ENCODE measurements around the gene LGI4. TPM values are rescaled to one million over a fixed set of nuclear protein-coding genes. Genes with fewer than 3 reads are reported as not detected.

The LGI4 gene
- total and polyA plus RNA-seq, 11 donors: 2.2 to 15.1 (median 6.0) TPM

- Histone ChIP-seq H3K27ac (no peak overlapping the region), H3K4me1 (no peaks in the 10 kb centered on the region), H3K27me3 (peaks cover 0 to 4% (median 0%) of the 10 kb centered on the region in 9 donors), H3K9me3 (peaks cover 0 to 9% (median 0%) of the 10 kb centered on the region in 12 donors), H3K4me3 (no peak overlapping the region), H3K36me3 (no peaks in the 10 kb centered on the region)
- DNase-seq: no peak
- WGBS, 4 donors: 58 to 71% (median 61%) methylated on average over 2 of the region's 2 CpGs
- intact Hi-C loops (cut with DNase I): no loop called here
- TF ChIP-seq, protein P1, sequence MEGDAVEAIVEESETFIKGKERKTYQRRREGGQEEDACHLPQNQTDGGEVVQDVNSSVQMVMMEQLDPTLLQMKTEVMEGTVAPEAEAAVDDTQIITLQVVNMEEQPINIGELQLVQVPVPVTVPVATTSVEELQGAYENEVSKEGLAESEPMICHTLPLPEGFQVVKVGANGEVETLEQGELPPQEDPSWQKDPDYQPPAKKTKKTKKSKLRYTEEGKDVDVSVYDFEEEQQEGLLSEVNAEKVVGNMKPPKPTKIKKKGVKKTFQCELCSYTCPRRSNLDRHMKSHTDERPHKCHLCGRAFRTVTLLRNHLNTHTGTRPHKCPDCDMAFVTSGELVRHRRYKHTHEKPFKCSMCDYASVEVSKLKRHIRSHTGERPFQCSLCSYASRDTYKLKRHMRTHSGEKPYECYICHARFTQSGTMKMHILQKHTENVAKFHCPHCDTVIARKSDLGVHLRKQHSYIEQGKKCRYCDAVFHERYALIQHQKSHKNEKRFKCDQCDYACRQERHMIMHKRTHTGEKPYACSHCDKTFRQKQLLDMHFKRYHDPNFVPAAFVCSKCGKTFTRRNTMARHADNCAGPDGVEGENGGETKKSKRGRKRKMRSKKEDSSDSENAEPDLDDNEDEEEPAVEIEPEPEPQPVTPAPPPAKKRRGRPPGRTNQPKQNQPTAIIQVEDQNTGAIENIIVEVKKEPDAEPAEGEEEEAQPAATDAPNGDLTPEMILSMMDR (IDR thresholded peaks at IDR 0.05): no peak
- TF ChIP-seq POLR2A (IDR thresholded peaks at IDR 0.05): no peak
- no peak for ATAC-seq
These were observed 43.8 kb upstream of the LGI4 start for GRCh38 chr19:35178701-35179100.

DNA sequence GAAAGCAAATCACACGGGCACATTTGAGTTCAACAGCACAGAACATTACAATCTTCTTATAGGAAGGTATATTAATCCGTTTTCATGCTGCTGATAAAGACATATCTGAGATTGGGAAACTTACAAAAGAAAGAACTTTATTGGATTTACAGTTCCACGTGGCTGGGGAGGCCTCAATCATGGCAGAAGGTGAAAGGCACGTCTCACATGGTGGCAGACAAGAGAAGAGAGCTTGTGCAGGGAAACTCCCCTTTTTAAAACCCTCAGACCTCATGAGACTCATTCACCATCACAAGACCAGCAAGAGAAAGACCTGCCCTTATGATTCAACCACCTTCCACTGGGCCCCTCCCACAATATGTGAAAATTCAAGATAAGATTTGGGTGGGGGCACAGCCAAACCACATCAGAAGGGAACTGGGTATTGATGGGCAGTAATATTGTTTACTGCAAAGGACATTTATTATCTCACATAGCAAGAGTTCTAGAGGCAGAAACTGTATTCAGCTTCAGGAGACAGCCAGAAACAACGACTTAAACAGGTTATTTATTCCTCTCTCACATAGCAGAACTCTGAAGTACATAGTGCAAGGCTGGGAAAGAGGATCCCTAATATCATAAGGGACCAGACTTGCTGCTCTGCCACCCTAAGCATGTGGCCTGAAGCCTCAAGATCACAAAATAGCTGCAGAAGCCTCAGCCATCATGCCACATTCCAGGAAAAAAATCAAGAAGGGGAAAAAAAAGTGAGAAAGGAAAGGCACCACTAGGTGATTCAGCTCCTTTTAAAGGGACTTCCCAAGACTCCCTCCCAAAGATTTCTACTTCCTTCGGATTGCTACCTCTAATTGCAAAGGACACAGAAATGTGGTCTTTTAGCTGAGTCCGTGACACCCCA is 42.8 kb upstream of the LGI4 start:
- WGBS, 4 donors: 76 to 79% (median 79%) methylated on average over 7 of the region's 7 CpGs
- Histone ChIP-seq H3K4me3 (no peak overlapping the region), H3K27me3 (peaks cover 0 to 4% (median 0%) of the 10 kb centered on the region in 9 donors), H3K4me1 (no peaks in the 10 kb centered on the region), H3K9me3 (no peaks in the 10 kb centered on the region), H3K27ac (no peak overlapping the region), H3K36me3 (no peaks in the 10 kb centered on the region)
- DNase-seq (no peak), ATAC-seq (no peak)
- TF ChIP-seq, protein P1 (IDR thresholded peaks at IDR 0.05): no peak
- TF ChIP-seq POLR2A (IDR thresholded peaks at IDR 0.05): no peak
- intact Hi-C loops (cut with DNase I): no loop called here

DNA sequence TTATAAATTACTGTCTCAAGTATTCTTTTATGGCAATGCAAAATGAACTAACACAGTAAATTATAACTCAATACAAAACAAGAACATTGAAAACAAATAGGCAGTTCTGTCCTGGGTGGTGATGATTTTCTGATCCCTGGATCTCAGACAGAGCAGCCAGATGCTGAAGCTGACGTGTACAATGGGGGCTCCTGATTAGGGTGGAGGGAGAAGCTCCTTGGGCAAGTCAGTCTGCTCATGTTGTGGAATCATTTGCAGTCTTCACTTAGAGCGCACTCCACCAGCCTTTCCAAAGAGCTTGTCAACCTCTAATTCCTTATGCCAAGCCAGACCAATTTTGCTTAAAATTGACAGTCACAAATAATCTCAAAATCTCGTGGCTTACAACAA is 41.3 kb upstream of the LGI4 start:
- no peak for ATAC-seq
- 73 to 80% (median 76%) methylated on average over 3 of the region's 3 CpGs for WGBS, 4 donors
- no peaks in the 10 kb centered on the region for H3K9me3 ChIP-seq
- no peaks in the 10 kb centered on the region for H3K36me3 ChIP-seq
- TF ChIP-seq, protein P1 (IDR thresholded peaks at IDR 0.05): no peak
- TF ChIP-seq POLR2A (IDR thresholded peaks at IDR 0.05): no peak
- no peak for DNase-seq
- H3K4me1 ChIP-seq: peaks cover 0 to 10% (median 0%) of the 10 kb centered on the region in 12 donors
- intact Hi-C loops (cut with DNase I): no loop called here
- H3K4me3 ChIP-seq: no peak overlapping the region
- H3K27ac ChIP-seq: no peak overlapping the region
- H3K27me3 ChIP-seq: peaks cover 0 to 4% (median 0%) of the 10 kb centered on the region in 9 donors

DNA sequence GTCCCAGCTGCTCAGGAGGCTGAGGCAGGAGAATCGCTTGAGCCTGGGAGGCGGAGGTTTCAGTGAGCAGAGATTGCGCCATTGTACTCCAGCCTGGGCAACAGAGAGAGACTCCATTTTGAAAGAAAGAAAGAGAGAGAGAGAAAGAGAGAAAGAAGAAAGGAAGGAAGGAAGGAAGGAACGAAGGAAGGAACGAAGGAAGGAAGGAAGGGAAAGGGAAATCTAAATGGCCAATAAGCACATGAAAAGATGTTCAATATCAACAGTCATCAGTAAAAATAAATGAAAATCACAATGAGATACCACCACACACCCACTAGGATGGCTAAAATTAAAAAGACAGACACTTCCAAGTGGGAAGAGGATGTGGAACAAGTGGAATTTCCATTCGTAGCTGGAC is 39.4 kb upstream of the LGI4 start:
- Histone ChIP-seq H3K36me3 (peaks cover 0 to 15% (median 0%) of the 10 kb centered on the region in 9 donors), H3K9me3 (no peaks in the 10 kb centered on the region), H3K27me3 (peaks cover 0 to 4% (median 0%) of the 10 kb centered on the region in 9 donors), H3K4me1 (peaks cover 0 to 10% (median 0%) of the 10 kb centered on the region in 12 donors), H3K4me3 (no peak overlapping the region), H3K27ac (no peak overlapping the region)
- 85 to 93% (median 87%) methylated on average over 6 of the region's 6 CpGs for WGBS, 4 donors
- DNase-seq: no peak
- intact Hi-C loops (cut with DNase I): no loop called here
- no peak for TF ChIP-seq POLR2A (IDR thresholded peaks at IDR 0.05)
- TF ChIP-seq, protein P1 (IDR thresholded peaks at IDR 0.05): no peak
- no peak for ATAC-seq
